IPS DF 4.7 (cell line): ENCODE results near the gene CARHSP1.
"Not testable (repeated sequence)": the region's sequence is repeated elsewhere in the genome, so short reads cannot be mapped to it uniquely, and the experiment has no call there.

Source experiments
- DNase-seq: peaks from one replicate; pipeline ENCODE4 v3.0.0-alpha.2; 2013; ENCODE audit warnings: low spot score; ENCODE audit errors: extremely low read depth

The CARHSP1 gene

DNA sequence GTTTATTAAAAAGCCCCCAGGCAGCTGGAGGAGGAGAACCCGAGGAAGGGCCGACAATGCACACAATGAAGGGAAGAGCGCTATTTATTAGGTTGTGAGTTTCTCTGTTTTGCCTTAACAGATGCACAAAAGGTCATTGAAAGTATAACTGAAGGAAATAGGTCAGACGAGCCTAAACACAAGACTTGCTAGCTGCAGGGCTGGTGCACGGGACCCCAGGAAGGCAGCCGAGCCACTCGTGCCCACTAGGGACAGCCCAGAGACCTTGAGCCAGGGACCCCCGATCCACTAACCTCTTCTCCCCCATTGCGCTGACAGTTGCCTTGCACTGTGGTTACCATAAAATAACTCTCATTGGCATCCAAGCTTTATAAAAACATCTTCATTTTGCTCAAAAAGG lies 24.6 kb upstream of the CARHSP1 start:
- no peak for DNase-seq

DNA sequence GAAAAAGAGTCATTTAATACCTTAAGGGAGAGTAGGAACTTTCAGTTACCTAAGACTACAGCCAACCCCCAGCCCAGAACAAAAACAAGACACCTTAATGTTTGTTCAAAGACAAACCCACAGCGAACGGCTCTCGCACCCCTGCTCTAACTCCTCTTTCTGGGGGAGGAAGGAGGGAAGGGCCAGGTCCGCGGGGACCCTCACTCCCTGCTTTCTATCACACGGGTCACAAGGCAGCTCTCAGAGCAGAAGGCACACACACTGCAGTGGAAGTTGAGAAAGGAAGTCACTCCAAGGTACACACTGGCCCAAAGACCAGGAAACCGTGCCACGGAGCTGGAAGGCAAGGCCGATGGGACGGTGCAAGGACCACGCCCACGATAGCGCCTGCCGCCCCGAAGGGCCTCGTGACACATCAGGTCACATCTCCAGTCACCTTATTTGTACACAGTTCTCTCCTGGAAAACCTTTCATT lies 23.3 kb upstream of the CARHSP1 start:
- DNase-seq = no peak

DNA sequence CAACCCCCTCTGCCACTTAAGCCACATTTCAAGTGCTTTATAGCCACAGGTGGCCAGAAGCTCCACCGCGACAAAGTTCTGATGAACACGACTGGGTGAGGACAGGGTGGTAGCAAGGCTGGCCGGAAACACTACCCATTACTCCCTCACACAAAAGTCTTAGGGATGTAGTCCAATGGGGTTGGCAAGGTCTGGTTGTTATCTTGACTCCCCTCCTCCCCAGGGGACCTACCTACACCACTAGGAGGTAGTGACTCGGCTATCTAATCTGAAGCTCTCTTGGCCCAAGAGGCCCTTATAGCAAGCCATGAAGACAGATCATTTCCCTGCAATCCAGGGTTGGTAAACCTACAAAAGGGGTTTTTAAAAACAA lies 21.7 kb upstream of the CARHSP1 start:
- DNase-seq = no peak

DNA sequence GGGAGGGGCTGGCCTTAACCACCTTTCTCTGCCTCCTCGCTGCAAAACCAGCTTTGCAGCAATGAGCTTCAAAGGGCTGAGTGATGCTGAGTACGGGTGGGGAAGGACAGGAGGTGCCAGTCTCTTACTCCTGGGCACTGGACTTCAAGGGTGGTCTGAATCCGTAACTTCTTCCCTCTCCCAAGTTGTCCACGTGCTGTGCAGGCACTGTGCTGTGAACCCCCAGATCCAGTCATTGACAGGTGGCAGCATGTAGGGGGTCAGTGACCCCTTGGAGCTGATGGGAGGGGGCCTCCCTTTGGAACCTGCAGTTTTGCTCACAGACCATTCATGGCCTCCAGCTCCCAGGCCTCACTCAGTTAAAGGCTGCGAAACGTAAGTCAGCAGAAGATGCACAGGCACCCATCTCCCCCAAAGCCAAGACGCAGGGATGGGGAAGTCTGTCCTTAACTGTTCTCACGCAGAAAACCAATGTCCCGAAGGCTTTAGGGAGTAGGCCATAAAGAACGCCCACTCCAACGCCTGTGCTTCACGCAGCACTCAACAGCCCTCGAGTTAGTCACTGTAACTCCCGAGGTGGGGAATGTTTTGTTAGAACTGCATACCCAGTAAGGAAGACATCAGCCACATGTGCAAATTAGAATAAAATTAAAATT lies 21.2 kb upstream of the CARHSP1 start:
- DNase-seq = no peak

DNA sequence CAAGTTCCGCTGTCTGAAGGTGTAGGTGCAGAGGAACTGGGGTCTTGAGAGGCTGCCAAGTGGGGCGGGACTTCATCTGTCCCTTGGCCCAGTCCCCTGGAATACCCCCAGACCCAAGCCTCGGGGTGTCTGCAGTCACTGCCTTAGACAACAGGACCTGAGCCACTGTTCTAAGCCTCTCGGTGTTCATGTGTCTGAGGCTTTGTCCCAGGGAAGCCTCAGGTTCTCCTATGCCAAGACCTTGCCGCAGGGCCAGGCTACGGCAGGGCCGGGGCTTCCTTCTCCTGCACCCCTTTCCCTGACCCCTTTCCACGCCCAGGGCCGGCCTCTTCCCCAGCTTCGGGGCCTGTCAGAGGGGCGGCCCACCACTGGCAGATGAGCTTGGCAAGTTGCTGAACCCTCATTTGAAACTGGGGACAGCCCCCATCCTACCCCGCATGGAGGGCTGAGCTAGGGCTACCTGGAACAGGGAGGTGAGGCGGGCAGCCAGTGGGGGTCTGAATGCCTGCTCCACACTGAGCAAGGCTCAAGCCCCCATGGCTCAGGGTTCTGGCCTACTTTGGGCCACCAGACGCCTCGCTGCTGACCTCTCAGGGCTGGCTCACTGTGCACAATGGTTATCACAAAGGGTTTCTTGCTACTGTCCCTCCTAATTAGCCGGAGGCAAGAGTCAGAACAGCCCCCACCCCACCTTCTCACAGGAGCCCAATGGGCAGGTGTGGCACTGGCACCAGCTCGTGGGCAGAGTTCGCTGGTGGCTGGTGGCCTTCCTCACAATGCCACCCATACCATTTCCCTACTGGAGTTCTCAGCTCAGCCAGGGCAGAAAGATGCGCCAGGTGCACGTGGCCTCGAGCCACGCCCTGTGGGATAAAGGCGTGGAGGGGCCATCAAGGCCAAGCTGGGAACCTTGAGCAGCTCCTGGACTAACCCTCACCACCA lies 20.4 kb upstream of the CARHSP1 start:
- no peak for DNase-seq

DNA sequence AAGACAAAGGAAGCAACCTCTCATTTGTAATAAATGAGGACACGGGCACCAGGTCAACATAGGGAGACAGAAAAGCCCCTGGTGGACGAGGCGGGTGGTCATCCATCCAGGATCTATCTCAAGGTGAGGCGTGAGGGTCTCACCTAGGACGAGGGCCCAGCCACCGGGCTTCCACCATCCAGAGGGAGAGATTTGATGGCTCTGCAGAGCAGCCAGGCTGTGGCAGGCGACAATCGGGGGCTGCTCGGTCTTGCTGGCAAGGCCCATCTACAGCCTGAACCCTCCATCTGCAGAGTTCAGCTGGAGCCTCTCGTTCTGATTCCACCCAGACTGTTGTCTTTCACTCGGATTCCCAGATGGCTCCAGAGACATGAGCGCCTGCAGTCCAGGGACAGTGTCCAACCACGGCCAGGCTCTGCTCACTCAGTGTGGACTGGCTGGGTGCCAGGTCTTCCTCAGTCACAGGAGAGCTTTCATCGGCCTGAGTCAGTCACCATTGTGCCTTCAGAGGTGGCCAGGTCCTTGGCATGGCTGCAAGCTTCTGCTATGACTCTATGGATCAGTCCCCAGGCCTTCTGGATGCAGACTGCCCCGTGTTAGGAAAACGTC lies 19.2 kb upstream of the CARHSP1 start:
- DNase-seq = no peak

DNA sequence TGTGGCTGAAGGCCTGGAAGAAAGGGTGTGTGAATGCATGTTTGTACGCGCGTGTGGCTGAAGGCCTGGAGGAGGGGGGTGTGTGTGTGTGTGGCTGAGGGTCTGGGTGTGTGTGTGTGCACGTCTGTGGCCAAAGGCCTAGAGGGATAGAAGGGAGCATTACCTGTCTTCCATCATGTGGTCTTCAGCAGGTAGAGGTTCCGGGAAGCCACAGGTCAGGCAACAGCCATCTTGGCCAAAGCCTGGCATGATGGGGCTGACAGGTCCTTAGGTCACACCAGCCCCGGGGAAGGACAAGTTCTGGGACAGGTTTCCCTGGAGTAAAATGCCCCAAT lies 18.6 kb upstream of the CARHSP1 start:
- DNase-seq = no peak

DNA sequence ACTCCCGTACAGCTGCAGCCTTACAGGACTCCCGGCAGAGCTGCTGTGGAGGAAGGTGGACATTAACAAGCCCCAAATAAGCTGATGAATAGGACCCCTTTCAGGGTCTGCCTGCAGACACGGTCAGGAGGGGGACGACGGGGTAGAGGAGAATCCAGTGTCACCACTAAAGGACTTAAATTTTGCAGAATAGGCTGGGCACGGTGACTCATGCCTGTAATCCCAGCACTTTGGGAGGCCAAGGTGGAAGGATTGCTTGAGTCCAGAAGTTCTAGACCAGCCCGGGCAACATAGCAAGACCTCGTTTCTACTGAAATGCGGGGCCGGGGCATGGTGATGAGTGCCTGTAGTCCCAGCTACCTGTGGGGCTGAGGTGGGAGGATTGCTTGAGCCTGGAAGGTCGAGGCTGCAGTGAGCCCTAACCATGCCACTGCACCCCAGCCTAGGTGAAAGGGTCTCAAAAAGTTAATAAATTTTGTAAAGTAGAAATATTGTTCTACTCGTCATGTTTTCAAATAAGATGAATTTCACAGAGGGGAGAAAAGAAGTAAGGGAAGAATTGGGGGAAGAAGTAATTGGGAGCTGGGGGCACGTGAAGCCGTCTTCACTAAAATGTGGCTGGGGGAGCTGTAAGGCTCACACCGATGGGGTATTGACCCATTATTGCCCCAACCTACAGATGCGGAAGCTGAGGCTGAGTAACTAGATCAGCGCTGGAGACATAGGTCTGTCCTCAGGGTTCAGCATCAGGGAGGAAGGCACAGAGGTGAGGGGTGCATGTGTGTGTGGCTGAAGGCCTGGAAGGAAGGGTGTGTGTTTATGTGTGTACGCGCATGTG lies 18.0 kb upstream of the CARHSP1 start:
- no peak for DNase-seq

DNA sequence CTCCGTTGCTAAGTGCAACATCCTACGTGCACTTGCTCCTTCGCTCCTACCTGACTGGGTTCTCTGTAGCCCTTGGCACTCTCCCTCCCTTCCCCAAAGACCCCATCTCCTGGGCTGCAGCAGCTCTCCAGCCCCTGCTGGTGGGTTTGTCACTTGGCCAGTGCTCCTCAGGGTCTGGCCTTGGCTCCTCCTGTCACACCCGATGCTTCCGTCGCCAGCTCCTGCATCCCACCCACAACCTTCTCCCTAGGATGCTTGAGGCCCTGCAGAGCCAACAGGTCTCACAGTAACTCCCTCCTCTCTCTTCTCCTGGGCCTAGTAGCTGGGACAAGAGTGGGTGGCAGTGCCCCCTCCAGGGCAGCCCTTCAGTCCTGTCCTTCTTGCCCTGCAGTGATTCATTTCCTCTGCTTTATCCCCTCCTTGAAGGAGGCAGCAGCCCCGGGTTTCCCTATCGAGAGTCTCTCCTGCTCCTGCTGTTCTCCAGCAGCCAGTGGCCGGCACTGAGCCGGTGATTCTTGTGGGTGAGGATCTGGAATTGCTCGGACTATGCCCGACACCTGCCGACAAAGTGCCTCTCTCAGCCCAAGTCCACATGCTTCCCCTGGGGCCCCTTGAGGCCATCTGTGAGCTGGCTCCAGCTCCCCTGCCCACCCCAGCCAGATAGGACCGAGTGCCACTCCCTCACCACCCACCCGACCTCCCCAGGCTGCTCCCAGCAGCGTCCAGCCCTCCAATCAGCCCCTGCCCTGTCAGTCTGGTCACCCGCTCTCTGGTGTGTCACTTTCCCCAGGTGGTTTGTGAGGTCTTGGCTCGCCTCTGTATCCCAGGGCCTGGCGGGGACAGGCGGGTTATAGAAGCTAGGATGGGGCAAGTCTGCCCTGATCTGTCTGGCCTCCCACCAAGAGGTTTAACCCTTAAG lies 17.1 kb upstream of the CARHSP1 start:
- DNase-seq = no peak

DNA sequence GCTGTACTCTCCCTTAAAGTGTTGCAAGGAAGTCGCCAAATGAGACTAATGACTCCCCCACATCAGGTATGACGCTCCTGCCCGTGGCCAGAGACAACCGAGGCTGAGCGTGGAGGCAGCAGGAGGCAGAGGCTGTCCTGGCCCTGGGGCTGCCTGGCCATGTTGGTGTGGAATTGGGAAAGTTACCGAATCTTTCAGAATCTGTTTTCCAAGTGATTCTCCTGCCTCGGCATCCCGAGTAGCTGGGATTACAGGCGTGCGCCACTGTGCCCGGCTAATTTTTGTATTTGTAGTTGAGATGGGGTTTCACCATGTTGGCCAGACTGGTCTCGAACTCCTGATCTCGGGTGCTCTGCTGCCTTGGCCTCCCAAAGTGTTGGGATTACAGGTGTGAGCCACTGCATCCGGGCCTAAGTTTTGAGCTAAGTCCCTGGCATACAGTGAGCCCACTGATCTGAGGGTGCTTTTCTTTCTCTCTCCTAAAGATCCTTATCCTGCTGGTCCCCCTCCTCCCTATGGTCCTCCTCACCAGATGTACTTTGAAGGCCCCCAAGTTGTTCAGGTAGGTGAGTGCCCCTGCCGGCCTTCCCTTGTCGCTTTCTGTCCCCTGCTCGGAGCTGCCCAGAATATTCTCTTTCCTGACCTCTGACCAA lies 14.0 kb upstream of the CARHSP1 start:
- no peak for DNase-seq

DNA sequence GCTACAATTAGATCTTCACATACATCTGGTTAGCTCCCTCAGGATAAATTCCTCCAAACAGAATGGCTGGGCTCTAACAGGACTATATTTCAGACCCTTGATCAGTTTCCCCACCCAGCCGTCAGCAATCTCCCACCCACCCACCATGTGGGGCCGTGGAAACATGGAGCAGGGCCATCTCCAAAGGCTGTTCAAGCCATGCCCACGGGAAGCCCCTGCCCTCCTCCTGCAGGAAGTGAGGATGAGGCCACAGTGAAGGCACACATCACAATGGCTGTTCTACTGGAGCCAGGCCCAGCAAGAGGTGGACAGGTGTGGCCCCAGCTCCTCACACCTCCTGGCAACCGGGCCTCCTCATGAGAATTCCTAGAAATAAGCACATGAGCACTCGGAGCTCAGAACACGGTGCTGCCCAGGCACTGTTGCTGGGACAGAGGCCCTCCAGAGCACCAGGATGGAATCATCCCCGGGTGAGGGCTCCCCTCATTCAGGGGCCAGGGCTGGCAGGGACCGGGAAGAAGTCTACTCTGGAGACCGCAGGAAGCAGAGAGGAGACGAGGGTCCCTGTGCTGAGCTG lies 13.3 kb upstream of the CARHSP1 start, which contains the start of gene LITAFD:
Gene LITAFD (plus strand): TSS at position 311 of the 577 bp plus-strand sequence. CDS start 2,005 bp downstream, outside the sequence.
- DNase-seq = no peak

DNA sequence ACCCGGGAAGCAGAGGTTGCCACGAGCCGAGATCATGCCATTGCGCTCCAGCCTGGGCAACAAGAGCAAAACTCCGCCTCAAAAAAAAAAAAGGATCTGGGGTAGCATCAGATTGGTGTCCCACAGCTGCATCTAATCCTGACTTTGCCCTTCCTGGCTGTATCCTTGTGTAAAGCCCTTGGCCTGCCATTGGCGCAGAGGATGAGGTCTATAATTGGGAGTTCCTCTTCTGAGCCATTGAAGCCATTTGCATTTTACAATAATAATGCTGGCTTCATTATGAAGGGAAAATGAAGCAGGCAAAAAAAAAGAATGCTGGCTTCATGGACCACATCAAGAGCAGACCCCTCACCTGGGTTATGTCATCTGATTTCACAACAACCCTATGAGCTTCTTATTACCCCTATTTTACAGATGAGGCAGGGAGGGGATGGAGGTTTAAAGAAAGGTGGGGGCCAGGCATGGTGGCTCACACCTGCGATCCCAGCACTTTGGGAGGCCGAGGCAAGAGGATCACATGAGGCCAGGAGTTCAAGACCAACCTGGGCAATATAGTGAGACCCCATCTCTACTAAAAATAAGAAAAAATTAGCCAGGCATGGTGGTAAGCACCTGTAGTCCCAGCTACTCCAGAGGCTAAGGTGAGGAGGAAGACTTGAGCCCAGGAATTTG lies 12.2 kb upstream of the CARHSP1 start:
- no peak for DNase-seq

DNA sequence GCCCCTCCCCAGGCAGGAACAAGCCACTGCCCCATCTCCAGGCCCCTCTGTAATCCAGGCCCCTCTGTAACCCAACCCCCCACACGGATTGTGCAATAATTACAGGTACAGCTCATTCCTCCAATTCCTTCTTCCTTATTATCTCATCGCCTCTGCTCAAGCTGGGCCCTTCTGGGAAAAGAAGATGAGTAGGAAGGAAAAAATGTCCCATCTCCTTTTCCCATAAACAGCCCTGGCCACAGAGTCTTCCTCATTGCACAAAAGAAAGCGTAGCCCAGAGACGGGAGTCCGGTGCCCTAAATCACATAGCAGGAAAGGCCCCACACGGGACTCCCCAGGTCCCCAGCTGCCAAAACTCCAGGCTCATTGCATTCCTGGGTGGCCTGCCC lies 9.7 kb upstream of the CARHSP1 start:
- no peak for DNase-seq

DNA sequence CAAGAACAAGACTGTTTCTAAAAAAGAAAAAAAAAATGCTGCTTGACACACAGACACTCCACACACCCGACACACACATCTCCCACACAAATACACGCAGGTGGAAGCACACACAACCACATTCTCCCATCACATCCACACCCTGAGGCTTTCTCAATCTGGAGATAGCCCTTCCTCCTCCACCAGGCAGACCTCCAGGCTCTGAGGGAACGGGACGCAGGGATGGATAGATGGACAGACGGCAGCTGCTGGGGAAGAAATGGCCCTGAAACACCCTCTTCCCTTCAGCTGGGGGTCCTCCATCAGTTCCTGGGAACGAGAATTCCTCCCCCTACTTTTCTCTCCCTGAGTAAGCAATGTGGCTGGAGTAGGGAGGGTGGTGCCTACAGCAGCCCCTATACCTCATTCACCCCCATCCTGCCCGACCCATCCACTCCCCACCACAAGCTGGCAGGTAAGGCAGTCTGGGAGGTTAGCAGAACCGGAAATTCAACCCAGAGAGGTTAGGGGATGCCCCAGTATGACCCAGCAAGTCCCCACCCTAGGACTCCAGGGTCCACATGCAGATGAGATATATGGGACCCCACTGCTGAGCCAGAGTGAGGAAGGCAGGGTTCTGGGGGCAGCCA lies 9.2 kb upstream of the CARHSP1 start:
- no peak for DNase-seq

DNA sequence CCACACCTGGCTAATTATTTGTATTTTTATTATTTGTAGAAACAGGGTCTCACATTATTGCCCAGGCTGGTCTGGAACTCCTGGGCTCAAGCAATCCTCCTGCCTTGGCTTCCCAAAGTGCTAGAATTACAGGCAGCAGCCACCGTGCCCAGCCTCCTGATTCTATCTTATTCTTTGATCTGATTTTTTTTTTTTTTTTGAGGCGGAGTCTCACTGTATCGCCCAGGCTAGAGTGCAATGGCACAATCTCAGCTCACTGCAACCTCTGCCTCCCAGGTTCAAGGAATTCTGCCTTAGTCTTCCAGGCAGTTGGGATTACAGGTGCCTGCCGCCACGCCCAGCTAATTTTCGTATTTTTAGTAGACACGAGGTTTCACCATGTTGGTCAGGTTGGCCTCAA lies 6.5 kb upstream of the CARHSP1 start:
- DNase-seq = not testable (repeated sequence)

DNA sequence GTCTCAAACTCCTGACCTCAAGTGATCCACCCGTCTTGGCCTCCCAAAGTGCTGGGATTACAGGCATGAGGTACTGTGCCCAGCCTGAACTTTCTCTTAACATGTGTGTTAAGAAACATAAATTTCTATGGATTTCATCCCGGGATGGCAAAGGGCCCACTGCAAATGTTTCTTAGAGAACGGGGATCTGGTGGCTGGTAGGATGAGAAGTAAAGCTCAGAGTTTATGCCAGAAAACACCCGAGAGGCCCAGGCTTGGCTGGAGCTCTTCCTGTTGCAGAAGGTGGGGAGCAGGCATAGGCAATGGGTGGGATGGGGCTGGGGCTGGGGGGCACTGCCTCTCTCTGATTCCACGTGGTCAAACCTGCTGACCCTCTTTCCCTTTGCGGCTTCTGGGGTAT lies 5.6 kb upstream of the CARHSP1 start:
- DNase-seq = no peak

DNA sequence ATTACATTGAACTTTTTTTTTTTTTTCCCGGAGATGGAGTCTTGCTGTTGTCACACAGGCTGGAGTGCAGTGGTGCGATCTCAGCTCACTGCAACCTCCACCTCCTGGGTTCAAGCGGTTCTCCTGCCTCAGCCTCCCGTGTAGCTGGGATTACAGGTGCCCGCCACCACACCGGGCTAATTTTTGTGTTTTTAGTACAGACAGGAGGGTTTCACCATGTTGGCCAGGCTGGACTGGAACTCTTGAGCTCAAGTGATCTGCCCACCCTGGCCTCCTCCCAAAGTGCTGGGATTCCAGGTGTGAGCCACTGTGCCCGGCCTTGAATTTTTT lies 5.0 kb upstream of the CARHSP1 start:
- DNase-seq = not testable (repeated sequence)
